Uterus (tissue), 4 donors: ENCODE measurements around the gene ITPRIPL1. TPM values are rescaled to one million over a fixed set of nuclear protein-coding genes. Genes with fewer than 3 reads are reported as not detected.

Source experiments
- DNase-seq, 2 donors: peaks; one replicate each; pipeline ENCODE4 v3.0.0-alpha.2; 2019 to 2020
- H3K27ac ChIP-seq, 2 donors: fragments of 200-600 bp; sonication (generic); 1 replicate in 1 of 2; 2 replicates in 1 of 2; pipeline ENCODE4 v1.5.1; 2016 to 2018
- H3K27me3 ChIP-seq, 2 donors: fragments of 200-600 bp; sonication (generic); one replicate each; pipeline ENCODE4 v1.5.1; 2018 to 2019; ENCODE audit warnings: control low read depth in 1 of 2
- H3K36me3 ChIP-seq, 2 donors: fragments of 200-600 bp; sonication (generic); one replicate each; pipeline ENCODE4 v1.5.1; 2019; ENCODE audit warnings: control low read depth in 1 of 2
- H3K4me1 ChIP-seq, 2 donors: fragments of 200-600 bp; sonication (generic); one replicate each; pipeline ENCODE4 v1.5.1; 2018 to 2019; ENCODE audit warnings: control low read depth in 1 of 2
- H3K4me3 ChIP-seq, 2 donors: fragments of 200-600 bp; sonication (generic); 1 replicate in 1 of 2; 2 replicates in 1 of 2; pipeline ENCODE4 v1.5.1; 2018 to 2019; ENCODE audit warnings: mild to moderate bottlenecking in 1 of 2
- H3K9me3 ChIP-seq, 2 donors: fragments of 200-600 bp; sonication (generic); one replicate each; pipeline ENCODE4 v1.5.1; 2019; ENCODE audit warnings: control low read depth in 1 of 2
- CTCF ChIP-seq, 4 experiments: fragments of 200-600 bp in 2 of 4; fragments of 450-650 bp in 2 of 4; sonication (generic) in 2 of 4; IDR thresholded peaks; one replicate each; pipeline ENCODE4 v1.5.1; 2016 to 2019; ENCODE audit warnings: antibody characterized with exemption in 4 of 4, mild to moderate bottlenecking in 2 of 4, moderate library complexity in 1 of 4
- POLR2A ChIP-seq, 2 donors: fragments of 450-650 bp; IDR thresholded peaks; one replicate each; pipeline ENCODE4 v1.6.1; 2016; ENCODE audit warnings: antibody characterized with exemption in 2 of 2, mild to moderate bottlenecking in 1 of 2, moderate library complexity in 1 of 2
- intact Hi-C: fragments of 100-400 bp; cut with DNase I; formaldehyde crosslinking; loops from one replicate; pipeline ENCODE4 v1.15.1; 2023; ENCODE audit warnings: low total_unique reads
- total RNA-seq, 4 donors: library from RNA; depleted of rRNA in 3 of 4; stranded (reverse); fragments of >200 nt in 3 of 4; gene quantifications; one replicate each; pipeline versions ENCODE4 v1.1.0 to v1.2.4, GENCODE V29; 2014 to 2023
- donor health status: DM: yes; HTN: yes; CAD: no.

ITPRIPL1 gene
- total RNA-seq, 4 donors from 2014 or later: 1.5 to 14.1 (median 7.3) TPM; not detected in 1

- intact Hi-C loops: no loop called here
- H3K4me3 ChIP-seq: no peak overlapping the region
- no peaks in the 10 kb centered on the region for H3K27me3 ChIP-seq
- no peaks in the 10 kb centered on the region for H3K9me3 ChIP-seq
- no peak overlapping the region for H3K27ac ChIP-seq
- no peaks in the 10 kb centered on the region for H3K4me1 ChIP-seq
- no peak for DNase-seq
- no peaks in the 10 kb centered on the region for H3K36me3 ChIP-seq
- TF ChIP-seq CTCF (IDR thresholded peaks at IDR 0.05) (no peak), POLR2A (IDR thresholded peaks at IDR 0.05) (no peak)
Observed at GRCh38 chr2:96369186-96369585, 44.1 kb downstream of the ITPRIPL1 start.

GRCh38 chr2:96374211-96374951 lies 49.3 kb downstream of the ITPRIPL1 start:
- H3K4me3 ChIP-seq: no peak overlapping the region
- DNase-seq: no peak
- no peak overlapping the region for H3K27ac ChIP-seq
- H3K27me3 ChIP-seq: no peaks in the 10 kb centered on the region
- H3K4me1 ChIP-seq: no peaks in the 10 kb centered on the region
- intact Hi-C loops: no loop called here
- TF ChIP-seq POLR2A (IDR thresholded peaks at IDR 0.05) (no peak), CTCF (IDR thresholded peaks at IDR 0.05) (no peak)
- H3K9me3 ChIP-seq: peaks cover 0 to 4% of the 10 kb centered on the region in 2 donors
- H3K36me3 ChIP-seq: no peaks in the 10 kb centered on the region

Other genes starting within 250 kb of the ITPRIPL1 start
- 1 to 10 TPM in 2 of 4 donors, under 1 TPM in 1, not detected in 1; 0.51 to 5.4 (median 2.6) TPM for gene ADRA2B, start 208.7 kb upstream of the ITPRIPL1 start, total RNA-seq
- gene ASTL, start 186.8 kb upstream of the ITPRIPL1 start, total RNA-seq: not detected
- 10 to 100 TPM in 1 of 4 donors, 1 to 10 TPM in 3; 2.4 to 33.3 (median 6.2) TPM for gene DUSP2, start 179.9 kb upstream of the ITPRIPL1 start, total RNA-seq
- 100 to 1,000 TPM in 1 of 4 donors, 10 to 100 TPM in 3; 53.5 to 128 (median 76.4) TPM for gene STARD7, start 116.5 kb upstream of the ITPRIPL1 start, total RNA-seq
- gene TMEM127, start 59.3 kb upstream of the ITPRIPL1 start, total RNA-seq: 10 to 100 TPM; 17.0 to 45.4 (median 22.3) TPM
- gene CIAO1, start 59.1 kb upstream of the ITPRIPL1 start, total RNA-seq: 100 to 1,000 TPM in 2 of 4 donors, 10 to 100 TPM in 2; 60.1 to 113 (median 89.3) TPM
- gene SNRNP200, start 19.8 kb upstream of the ITPRIPL1 start, total RNA-seq: 100 to 1,000 TPM in 1 of 4 donors, 10 to 100 TPM in 3; 35.0 to 147 (median 65.5) TPM
- 1 to 10 TPM in 1 of 4 donors, under 1 TPM in 1, not detected in 2; 0.82 to 9.7 TPM for gene NCAPH, start 10.4 kb downstream of the ITPRIPL1 start, total RNA-seq
- not detected for gene NEURL3, start 180.0 kb downstream of the ITPRIPL1 start, total RNA-seq
- gene ARID5A, start 211.4 kb downstream of the ITPRIPL1 start, total RNA-seq: 10 to 100 TPM; 15.1 to 73.5 (median 36.3) TPM